HG03442 (cell line): ENCODE measurements around the gene WSCD1.

Experiments
- ATAC-seq: cut with Tn5 transposase; IDR thresholded peaks from one replicate; pipeline ENCODE4 v1.9.1; 2021; ENCODE audit warnings: mild to moderate bottlenecking, moderate library complexity; ENCODE audit not compliant: unreplicated experiment

The WSCD1 gene

GRCh38 chr17:6059406-6059805 lies 10.8 kb upstream of the WSCD1 start:
- ATAC-seq, result no peak

DNA sequence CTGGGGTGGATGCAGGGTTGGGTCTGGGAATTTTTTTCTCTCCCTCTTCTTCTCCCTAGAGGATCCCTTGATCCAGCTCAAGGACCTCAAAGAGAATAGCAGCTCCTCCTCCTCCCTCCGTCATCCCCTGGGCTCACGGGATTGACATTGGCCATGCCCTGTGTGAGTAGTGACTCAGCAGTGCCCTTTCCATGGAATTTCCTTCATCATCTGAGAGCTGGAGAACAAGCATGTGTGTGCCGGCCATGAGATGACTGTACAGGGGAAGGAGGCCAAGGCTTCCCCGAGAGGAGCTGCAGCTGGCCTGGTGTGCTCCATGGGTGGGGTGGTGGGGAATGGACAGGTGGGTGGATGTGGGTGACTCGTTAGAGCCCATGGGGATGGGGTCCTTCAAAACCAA lies 8.9 kb upstream of the WSCD1 start:
- ATAC-seq, result no peak

DNA sequence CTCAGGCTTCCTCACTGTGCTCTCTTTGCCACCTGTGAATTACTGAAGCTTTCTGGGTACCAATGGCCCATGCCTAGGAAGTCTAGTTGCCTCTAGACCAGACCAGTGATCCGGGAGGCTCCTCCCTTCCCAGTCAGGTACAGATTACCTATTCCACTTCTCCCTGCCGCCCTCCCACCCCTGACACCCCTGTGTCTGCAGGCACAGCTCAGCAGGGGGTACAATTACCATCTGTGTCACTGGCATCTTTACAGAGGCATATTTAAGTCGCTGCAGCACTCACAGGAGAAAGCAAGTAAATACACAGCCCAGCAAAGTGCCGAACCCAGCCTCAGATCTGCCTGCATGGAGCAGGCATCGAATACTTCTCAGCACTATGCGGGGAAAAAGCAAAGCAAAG lies 5.3 kb upstream of the WSCD1 start:
- no peak for ATAC-seq

DNA sequence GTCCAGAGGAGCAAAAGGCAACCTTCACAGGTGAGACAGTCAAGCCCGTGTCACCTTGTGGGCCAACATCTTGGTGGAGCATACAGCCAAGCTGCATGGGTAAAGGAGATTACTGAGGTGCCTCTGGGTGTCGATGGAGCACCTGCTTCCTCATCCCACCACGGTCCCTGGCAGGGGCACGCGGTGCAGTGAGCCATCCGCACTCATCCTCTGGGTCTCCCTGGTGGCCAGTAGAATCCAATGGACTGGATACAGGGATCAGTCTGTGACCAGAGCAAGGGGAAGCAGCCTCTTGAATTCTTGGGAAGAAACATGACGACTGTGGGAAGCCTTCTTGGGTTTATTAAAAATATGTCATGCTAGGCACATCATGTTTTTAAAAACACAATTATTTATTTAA lies 4.8 kb upstream of the WSCD1 start:
- no peak for ATAC-seq

DNA sequence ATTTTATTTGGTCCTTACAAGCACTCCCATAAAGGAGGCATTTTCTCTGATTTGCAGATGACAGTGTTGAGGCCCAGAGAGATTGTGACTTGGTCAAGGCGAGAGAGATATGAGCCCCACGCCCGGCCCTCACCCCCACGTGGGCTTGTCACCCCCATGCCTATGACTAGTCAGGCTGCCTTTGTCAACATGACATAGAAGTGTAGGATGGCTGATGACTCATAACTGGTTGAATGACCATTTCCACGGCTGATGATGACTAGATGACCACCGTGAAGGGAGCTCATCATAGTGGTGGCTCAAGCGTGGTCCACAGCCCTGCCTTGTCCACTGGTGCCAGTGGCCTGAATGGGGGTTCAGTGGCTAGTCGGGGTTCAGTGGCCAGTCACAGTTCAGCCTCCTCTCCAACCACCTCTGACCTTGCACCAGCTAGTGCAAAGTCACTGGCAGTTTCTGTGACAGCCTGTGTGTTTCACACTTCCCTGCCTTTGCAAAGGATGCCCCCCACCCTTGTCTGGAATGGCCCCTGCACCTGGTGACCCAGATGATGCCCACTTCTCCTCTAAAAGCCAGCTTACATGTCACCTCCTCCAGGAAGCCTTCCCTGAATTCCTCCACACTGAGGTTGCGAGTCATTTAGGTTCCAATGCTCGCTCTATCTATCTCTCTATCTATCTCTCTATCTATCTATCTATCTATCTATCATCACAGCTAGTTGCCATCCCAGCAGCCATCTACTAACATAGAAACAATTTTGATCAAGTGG lies 3.8 kb upstream of the WSCD1 start:
- no peak for ATAC-seq

DNA sequence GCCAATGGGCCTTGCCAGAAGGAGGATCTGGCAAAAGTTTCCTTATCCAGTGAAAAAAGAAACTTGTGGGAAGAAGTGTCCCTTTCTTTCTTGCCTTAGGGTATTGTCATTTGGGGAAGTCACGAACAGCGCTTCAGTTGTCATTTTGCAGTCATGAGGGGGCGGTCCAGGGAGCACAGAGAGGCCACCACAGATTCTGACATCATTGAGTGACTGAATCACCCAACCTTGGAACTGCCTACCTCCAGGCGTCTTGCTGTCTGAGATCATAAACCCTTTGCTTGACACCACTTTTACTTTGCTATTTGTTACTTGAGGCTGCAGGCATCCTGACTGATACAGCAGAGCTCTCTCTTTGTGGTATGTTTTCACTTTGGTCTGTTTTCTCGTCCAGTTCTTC lies 3.1 kb upstream of the WSCD1 start:
- ATAC-seq, result no peak

DNA sequence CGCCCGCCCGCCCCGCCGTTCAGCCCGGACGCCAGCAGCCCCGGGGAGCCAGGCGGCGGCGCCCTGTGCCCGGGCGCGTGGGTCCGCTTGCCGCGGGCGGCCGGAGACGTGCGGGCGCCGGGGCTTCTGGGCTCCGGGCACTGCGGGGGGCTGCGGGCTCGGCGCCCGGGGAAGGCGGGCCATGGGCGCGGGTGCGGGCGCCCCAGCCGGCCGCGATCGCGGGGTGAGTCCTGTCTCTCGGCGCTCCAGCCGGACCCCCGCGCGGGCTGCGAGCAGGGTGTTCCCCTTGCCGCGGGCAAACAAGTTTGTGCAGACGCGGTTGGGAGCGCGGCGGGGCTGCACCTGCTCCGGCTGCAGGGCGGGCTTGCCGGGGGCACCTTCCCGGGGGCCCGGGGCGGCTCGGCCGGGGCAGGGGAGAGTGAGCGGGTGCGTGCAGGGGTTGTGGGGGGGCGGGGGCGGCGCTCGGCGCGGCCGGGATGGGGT lies 292 bp downstream of the WSCD1 start:
- ATAC-seq, result no peak

DNA sequence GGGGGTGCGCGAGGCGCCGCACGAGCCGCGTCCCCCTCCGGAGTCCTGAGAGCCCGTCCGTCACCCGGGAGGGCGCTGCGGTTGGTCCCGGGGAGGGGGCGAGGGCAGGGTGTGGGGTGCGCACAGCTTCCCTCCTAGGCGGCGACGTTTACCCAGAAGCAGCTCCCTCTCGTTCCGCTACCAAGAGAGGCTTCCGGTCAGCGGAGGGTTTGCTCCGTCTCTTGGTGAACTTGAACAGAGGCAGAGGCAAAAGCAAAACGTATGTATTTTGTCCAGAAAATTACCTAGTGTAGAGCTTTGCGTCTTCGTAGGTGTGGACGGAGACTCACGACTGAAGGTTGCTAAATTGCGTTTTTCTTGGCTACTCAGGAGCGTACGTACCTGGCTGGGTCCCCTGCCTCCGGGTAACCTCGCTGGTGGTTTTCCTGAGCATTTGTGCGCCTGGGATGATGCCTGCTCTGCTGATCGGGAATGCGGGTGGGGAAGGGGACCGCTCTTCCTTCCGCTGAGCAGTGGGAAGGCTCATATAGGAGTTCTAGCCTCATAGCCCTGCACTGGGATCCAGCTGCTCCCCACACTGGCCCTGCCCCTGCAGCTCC lies 833 bp downstream of the WSCD1 start:
- no peak for ATAC-seq

- ATAC-seq, result no peak
Observed at GRCh38 chr17:6071528-6072065, 1.4 kb downstream of the WSCD1 start.

DNA sequence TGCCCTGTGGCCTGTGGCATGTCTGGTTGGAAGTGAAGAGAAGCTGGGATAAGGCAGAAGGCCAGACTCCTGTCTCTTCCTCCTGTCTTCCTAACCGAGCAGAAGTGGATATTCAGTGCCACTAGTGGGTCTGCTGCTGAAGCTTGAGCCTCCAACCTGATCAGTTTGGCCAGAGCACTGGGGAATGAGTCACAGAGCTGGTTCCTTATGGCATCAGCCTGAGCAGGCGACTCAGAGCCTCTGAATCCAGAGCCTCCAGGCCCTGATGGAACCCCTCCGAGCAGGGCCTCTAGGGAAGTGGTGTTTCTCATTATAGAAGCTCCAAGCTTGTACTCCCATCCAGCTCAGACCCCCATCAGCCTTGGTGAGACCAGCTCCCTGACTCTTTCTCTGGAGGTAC lies 2.0 kb downstream of the WSCD1 start:
- ATAC-seq, result no peak

DNA sequence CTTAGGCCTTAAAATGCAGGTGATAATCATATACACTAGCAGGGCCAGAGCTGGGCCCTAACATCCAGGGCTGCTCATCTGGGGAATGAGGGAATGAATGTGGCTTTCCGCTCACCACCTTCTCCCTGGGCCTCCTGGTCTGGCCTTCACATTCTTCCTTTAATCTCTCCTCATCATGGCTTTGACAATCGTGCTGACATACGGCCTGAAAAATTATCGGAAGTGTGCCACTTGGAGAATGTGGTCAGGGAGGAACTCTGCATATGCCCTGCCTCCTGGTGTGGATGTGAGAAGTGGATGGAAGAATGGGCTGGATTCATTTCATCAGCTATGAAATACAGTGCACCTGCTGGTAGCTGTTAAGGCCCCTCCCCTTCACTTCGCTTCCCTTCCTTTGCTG lies 2.4 kb downstream of the WSCD1 start:
- ATAC-seq, result no peak

GRCh38 chr17:6073620-6074019 lies 3.4 kb downstream of the WSCD1 start:
- no peak for ATAC-seq

DNA sequence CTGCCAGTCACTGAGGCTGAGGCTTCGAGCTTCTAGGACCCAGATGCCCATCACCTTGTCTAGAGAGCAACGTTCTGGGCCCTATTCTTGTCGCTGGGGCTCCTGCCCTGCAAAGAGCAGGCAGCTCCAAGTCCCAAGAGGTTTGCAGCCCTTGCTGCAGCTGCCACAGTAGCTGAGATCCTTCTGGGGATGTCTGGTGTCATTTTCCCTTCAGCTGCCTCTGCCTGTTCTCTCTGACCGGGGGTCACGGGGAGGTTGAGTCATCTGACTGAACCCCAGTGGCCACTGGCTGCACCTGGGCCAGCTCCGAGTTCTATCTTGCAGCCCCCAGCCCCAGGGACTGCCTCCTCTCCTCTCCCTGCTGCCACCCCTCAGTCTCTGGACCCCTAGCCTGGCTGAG lies 4.9 kb downstream of the WSCD1 start:
- ATAC-seq, result no peak

DNA sequence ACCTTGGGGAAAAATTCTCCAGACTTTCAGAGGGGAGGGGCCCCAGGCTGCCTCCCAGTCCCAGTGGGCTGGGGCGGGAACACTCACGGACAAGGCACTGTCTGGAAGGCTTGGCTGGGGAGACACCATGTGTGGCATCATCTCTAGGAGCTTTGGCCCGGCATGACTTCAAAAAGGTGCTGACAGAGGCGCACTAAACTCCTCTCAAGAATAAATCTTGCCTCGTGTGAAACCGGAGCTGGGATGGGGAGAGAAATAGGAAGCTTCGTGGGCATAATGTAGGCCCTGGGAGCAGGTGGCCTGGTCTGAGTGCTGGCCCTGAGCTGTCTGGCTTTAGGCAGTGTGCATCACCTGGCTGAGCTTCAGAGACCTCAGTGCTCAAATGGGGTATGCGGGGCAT lies 5.7 kb downstream of the WSCD1 start:
- ATAC-seq, result no peak

GRCh38 chr17:6077752-6078151 lies 7.6 kb downstream of the WSCD1 start:
- ATAC-seq, result no peak

GRCh38 chr17:6078458-6078871 lies 8.3 kb downstream of the WSCD1 start:
- ATAC-seq, result no peak

DNA sequence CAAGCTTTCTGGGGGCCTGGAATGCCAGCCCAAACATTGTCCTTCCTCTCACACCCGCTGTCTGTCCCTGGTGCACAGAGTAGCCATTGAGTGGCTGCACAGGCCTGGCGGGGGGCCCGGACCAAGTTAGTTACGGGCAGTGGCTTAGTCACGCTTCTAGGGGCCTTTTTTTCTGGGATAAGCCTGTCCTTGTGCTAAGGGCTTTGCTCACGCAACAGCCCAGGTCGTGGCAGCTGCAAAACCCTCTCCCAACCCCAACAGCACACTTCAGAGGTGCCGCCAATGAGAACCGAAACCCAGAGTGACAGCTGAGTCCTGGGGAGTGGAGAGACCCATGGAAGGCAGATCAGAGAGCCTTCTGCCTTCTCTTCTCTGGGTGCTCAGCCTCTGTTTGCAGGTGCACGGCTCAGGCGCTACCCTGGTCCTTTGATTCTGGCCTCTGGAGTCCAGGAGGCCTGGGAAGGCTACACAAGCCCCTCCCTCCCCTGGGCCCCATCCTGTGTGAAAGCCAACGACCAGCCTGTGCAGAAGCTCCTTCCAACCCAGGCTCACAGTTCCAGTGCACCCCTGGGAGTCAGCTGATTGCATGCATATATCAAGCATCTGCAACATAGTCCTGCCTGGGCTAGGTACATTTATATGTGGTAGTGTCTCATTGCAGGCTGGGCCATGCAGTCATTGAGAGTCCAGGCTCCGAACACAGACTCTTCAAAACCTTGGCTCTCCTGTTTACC lies 9.1 kb downstream of the WSCD1 start:
- ATAC-seq, result no peak

- ATAC-seq, result no peak
Observed at GRCh38 chr17:6079960-6080359, 9.8 kb downstream of the WSCD1 start.

DNA sequence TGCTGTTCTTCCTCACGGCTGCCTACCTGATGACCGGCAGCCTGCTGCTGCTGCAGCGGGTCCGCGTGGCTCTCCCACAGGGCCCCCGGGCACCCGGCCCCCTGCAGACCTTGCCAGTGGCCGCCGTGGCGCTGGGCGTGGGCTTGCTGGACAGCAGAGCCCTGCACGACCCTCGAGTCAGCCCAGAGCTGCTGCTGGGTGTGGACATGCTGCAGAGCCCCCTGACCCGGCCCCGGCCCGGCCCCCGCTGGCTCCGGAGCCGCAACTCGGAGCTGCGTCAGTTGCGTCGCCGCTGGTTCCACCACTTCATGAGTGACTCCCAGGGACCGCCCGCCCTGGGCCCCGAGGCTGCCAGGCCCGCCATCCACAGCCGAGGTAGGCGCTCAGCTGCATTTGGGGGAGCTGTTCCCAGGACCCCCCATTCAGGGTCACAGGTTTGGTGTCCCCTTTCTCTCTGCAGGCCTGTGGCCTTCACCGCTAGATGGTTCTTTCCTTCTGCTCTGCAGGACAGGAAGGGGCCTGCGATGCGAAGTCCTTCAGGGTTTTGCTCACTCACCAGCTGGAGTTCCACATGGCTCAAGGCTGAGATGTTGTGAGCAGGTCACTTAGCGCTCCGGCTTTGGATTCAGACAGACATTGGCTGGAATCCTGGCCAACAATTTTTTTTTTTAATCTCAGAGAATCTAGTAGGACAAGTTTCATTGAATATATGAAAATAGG lies 10.7 kb downstream of the WSCD1 start:
- ATAC-seq, result no peak

- ATAC-seq, result no peak
Observed at GRCh38 chr17:6082335-6082734, 12.2 kb downstream of the WSCD1 start.
